ENCODE measurements around the gene GRIK3. TPM values are rescaled to one million over a fixed set of nuclear protein-coding genes. Genes with fewer than 3 reads are reported as not detected.

Gene GRIK3
- total and polyA plus RNA-seq, 7 donors: 0.03 to 0.15 (median 0.04) TPM; not detected in 2

DNA sequence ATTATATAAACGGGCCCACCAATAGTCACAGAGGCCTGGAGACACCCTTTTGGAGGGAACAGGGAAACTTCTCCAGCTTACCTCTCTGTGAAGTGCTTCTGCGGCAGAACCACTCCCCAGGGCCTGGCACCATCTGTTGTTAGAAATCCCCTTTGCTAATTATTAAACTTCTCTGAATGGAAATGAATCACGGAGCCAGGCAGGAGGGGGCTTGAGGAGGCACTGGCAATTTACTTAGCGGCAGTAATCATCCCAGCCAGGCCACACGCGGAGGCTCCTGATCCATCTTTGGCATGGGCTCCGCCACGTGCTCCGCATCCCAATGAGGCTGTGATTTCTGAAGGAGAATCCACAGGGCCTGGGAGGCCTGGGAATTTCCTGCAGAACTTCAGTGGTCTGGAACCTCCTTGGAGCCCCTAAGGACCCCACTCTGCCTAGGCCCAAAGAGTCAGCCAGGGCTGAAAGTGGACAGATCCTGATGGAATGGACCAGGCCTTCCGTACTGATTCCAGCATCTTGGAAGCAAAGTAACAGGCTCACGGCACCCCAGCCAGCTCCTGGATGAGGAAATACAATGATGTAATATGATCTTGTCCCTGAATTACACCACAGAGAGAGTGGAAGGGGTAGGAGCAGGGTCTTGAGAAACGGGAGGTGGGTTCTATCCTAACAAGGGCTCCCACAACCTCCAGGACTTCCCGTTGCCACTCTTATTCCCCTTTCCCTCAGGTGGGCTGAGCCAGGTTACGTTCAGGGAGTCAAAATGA is 62.3 kb downstream of the GRIK3 start:
- Histone ChIP-seq H3K4me3 (no peak overlapping the region), H3K27ac (no peak overlapping the region), H3K4me1 (no peaks in the 10 kb centered on the region), H3K9me3 (no peaks in the 10 kb centered on the region), H3K36me3 (ENCODE audit: insufficient read depth in 1 of 2, low read depth in 1 of 2) (no peaks in the 10 kb centered on the region), H3K27me3 (ENCODE audit: insufficient read depth in 3 of 3, low read length in 2 of 3) (peaks cover 0 to 10% (median 0%) of the 10 kb centered on the region in 3 donors)
- WGBS, 3 donors: 43 to 50% (median 49%) methylated on average over 14 of the region's 14 CpGs
- TF ChIP-seq, protein P1, sequence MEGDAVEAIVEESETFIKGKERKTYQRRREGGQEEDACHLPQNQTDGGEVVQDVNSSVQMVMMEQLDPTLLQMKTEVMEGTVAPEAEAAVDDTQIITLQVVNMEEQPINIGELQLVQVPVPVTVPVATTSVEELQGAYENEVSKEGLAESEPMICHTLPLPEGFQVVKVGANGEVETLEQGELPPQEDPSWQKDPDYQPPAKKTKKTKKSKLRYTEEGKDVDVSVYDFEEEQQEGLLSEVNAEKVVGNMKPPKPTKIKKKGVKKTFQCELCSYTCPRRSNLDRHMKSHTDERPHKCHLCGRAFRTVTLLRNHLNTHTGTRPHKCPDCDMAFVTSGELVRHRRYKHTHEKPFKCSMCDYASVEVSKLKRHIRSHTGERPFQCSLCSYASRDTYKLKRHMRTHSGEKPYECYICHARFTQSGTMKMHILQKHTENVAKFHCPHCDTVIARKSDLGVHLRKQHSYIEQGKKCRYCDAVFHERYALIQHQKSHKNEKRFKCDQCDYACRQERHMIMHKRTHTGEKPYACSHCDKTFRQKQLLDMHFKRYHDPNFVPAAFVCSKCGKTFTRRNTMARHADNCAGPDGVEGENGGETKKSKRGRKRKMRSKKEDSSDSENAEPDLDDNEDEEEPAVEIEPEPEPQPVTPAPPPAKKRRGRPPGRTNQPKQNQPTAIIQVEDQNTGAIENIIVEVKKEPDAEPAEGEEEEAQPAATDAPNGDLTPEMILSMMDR (IDR thresholded peaks at IDR 0.05): no peak
- DNase-seq: no peak
- intact Hi-C loops (cut with DNase I): no loop called here
- no peak for ATAC-seq

DNA sequence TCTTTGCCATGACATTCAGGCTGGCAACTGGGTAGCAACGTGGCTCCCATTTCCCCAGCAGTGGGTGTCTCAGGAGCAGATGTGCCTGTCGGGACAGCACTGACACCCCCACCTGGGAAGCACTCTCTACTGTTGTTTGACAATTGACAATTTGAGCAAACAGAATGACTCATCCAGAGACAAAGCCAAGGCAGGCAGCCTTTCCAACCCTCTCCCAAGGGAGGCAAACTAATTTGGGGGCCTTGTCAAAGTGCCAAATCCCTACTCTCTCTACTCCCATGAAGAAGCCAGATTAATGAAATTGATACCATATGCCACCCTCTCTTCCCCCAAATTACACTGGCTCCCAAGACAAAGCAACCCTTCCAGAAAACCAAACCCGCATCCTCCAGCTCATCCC is 65.6 kb downstream of the GRIK3 start:
- WGBS, 3 donors: 45 to 57% (median 52%) methylated on average over 3 of the region's 3 CpGs
- Histone ChIP-seq H3K27ac (no peak overlapping the region), H3K4me3 (no peak overlapping the region), H3K36me3 (ENCODE audit: insufficient read depth in 1 of 2, low read depth in 1 of 2) (no peaks in the 10 kb centered on the region), H3K27me3 (ENCODE audit: insufficient read depth in 3 of 3, low read length in 2 of 3) (peaks cover 0 to 10% (median 4%) of the 10 kb centered on the region in 3 donors), H3K9me3 (no peaks in the 10 kb centered on the region), H3K4me1 (no peaks in the 10 kb centered on the region)
- intact Hi-C loops (cut with DNase I): no loop called here
- ATAC-seq (no peak), DNase-seq (no peak)
- TF ChIP-seq, protein P1 (IDR thresholded peaks at IDR 0.05): no peak

DNA sequence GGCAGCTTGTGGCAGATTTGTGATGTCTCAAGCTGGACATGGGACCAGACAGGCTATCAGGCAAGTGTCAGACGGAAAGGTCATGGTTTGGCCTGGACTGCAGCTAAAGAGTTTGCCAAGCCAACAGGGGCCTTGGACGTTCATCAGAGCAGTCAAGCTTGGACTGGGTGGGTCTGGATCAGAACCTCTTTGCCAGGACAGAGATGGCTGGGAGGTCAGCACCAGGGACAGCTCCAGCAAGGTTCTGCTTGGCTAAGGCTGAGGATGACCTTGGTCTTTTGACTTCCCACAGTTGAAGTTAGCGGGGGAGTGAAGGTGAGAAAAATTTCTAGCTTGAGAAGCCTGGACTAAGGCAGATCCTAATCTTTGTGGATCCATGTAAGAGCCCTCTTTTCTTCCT is 68.1 kb downstream of the GRIK3 start:
- intact Hi-C loops (cut with DNase I): no loop called here
- H3K27ac ChIP-seq: no peak overlapping the region
- WGBS, 3 donors: 27 to 40% (median 33%) methylated on average over 3 of the region's 3 CpGs
- DNase-seq: no peak
- no peak overlapping the region for H3K4me3 ChIP-seq
- ATAC-seq: no peak
- H3K27me3 ChIP-seq (ENCODE audit: insufficient read depth in 3 of 3, low read length in 2 of 3): peaks cover 0 to 8% (median 6%) of the 10 kb centered on the region in 3 donors
- no peaks in the 10 kb centered on the region for H3K4me1 ChIP-seq
- TF ChIP-seq, protein P1 (IDR thresholded peaks at IDR 0.05): no peak
- no peaks in the 10 kb centered on the region for H3K9me3 ChIP-seq
- no peaks in the 10 kb centered on the region for H3K36me3 ChIP-seq (ENCODE audit: insufficient read depth in 1 of 2, low read depth in 1 of 2)

GRCh38 chr1:36965275-36966159 is 68.8 kb downstream of the GRIK3 start:
- H3K4me3 ChIP-seq: no peak overlapping the region
- peaks cover 0 to 6% (median 5%) of the 10 kb centered on the region in 3 donors for H3K27me3 ChIP-seq (ENCODE audit: insufficient read depth in 3 of 3, low read length in 2 of 3)
- DNase-seq (no peak), ATAC-seq (no peak)
- intact Hi-C loops (cut with DNase I): no loop called here
- no peaks in the 10 kb centered on the region for H3K9me3 ChIP-seq
- TF ChIP-seq, protein P1 (IDR thresholded peaks at IDR 0.05): no peak
- H3K36me3 ChIP-seq (ENCODE audit: insufficient read depth in 1 of 2, low read depth in 1 of 2): no peaks in the 10 kb centered on the region
- WGBS, 3 donors: 30 to 41% (median 36%) methylated on average over 11 of the region's 11 CpGs
- no peaks in the 10 kb centered on the region for H3K4me1 ChIP-seq
- H3K27ac ChIP-seq: no peak overlapping the region
